H9 (cell line): ENCODE data around the gene GPR35. TPM values are rescaled to one million over a fixed set of nuclear protein-coding genes. Genes with fewer than 3 reads are reported as not detected.

Experiments used
- DNase-seq: peaks from one replicate; pipeline ENCODE4 v3.0.0-alpha.2; 2017
- H2AFZ ChIP-seq: one replicate; pipeline ENCODE4 v1.6.1; 2013; ENCODE audit warnings: mild to moderate bottlenecking, low read length, control low read depth, moderate library complexity
- H2AK5ac ChIP-seq: 2 replicates; pipeline ENCODE4 v1.6.1; 2013; ENCODE audit warnings: low read length, control low read depth, mixed read lengths; ENCODE audit not compliant: insufficient read length
- H2BK120ac ChIP-seq: one replicate; pipeline ENCODE4 v1.6.1; 2013; ENCODE audit warnings: low read depth, mild to moderate bottlenecking, low read length, control low read depth, inconsistent platforms; ENCODE audit not compliant: poor library complexity, severe bottlenecking
- H2BK12ac ChIP-seq: 2 replicates; pipeline ENCODE4 v1.6.1; 2013; ENCODE audit warnings: low read length, control low read depth, mixed read lengths, low read depth; ENCODE audit not compliant: insufficient read length
- H2BK15ac ChIP-seq: 2 replicates; pipeline ENCODE4 v1.6.1; 2013; ENCODE audit warnings: low read depth, low read length, control low read depth
- H2BK20ac ChIP-seq: one replicate; pipeline ENCODE4 v1.6.1; 2013; ENCODE audit warnings: low read depth, mild to moderate bottlenecking, low read length, control low read depth, inconsistent platforms; ENCODE audit not compliant: poor library complexity, severe bottlenecking
- H2BK5ac ChIP-seq: 2 replicates; pipeline ENCODE4 v1.6.1; 2013; ENCODE audit warnings: low read length, control low read depth, mixed read lengths; ENCODE audit not compliant: insufficient read length
- H3K14ac ChIP-seq: 2 replicates; pipeline ENCODE4 v1.6.1; 2013; ENCODE audit warnings: low read length, control low read depth; ENCODE audit not compliant: insufficient read depth
- H3K18ac ChIP-seq: 2 replicates; pipeline ENCODE4 v1.6.1; 2013; ENCODE audit warnings: low read depth, mild to moderate bottlenecking, mixed read lengths, low read length, control low read depth; ENCODE audit not compliant: insufficient read length
- H3K23ac ChIP-seq: 2 replicates; pipeline ENCODE4 v1.6.1; 2013; ENCODE audit warnings: low read length, control low read depth, mixed read lengths, low read depth; ENCODE audit not compliant: insufficient read length
- H3K23me2 ChIP-seq: 2 replicates; pipeline ENCODE4 v1.6.1; 2013; ENCODE audit warnings: low read depth, mild to moderate bottlenecking, mixed read lengths, low read length, control low read depth; ENCODE audit not compliant: insufficient read length, poor library complexity, severe bottlenecking
- H3K27ac ChIP-seq: 2 replicates; pipeline ENCODE4 v1.5.1; 2013; ENCODE audit warnings: low read length, control low read depth, mixed read lengths, low read depth; ENCODE audit not compliant: insufficient read length
- H3K27me3 ChIP-seq: 2 replicates; pipeline ENCODE4 v1.6.1; 2013; ENCODE audit warnings: low read length, control low read depth, inconsistent platforms; ENCODE audit not compliant: insufficient read depth
- H3K4ac ChIP-seq: 2 replicates; pipeline ENCODE4 v1.6.1; 2013; ENCODE audit warnings: low read depth, mild to moderate bottlenecking, control low read depth, inconsistent platforms, low read length, moderate library complexity
- H3K4me1 ChIP-seq: 2 replicates; pipeline ENCODE4 v1.6.1; 2013; ENCODE audit warnings: low read length, control low read depth, inconsistent platforms; ENCODE audit not compliant: insufficient read depth
- H3K4me2 ChIP-seq: 2 replicates; pipeline ENCODE4 v1.6.1; 2013; ENCODE audit warnings: low read length, control low read depth, mixed read lengths; ENCODE audit not compliant: insufficient read length, insufficient read depth
- H3K56ac ChIP-seq: 2 replicates; pipeline ENCODE4 v1.6.1; 2013; ENCODE audit warnings: low read depth, mild to moderate bottlenecking, mixed read lengths, low read length, control low read depth; ENCODE audit not compliant: insufficient read length
- H3K79me1 ChIP-seq: 2 replicates; pipeline ENCODE4 v1.6.1; 2013; ENCODE audit warnings: low read depth, mild to moderate bottlenecking, moderate library complexity, low read length, control low read depth, inconsistent platforms; ENCODE audit not compliant: insufficient read depth, poor library complexity, severe bottlenecking
- H3K79me2 ChIP-seq: 2 replicates; pipeline ENCODE4 v1.6.1; 2013; ENCODE audit warnings: low read length, control low read depth, inconsistent platforms; ENCODE audit not compliant: insufficient read depth
- H3K9ac ChIP-seq: 2 replicates; pipeline ENCODE4 v1.6.1; 2013; ENCODE audit warnings: low read length, control low read depth, mixed read lengths; ENCODE audit not compliant: insufficient read length; ENCODE audit errors: extremely low read depth
- H3K9me3 ChIP-seq: one replicate; pipeline ENCODE4 v1.6.1; 2013; ENCODE audit warnings: low read depth, low read length, inconsistent platforms; ENCODE audit not compliant: control insufficient read depth
- H3T11ph ChIP-seq: one replicate; pipeline ENCODE4 v1.6.1; 2013; ENCODE audit warnings: mild to moderate bottlenecking, low read length, control low read depth, inconsistent platforms
- H4K20me1 ChIP-seq: one replicate; pipeline ENCODE4 v1.6.1; 2013; ENCODE audit not compliant: control insufficient read depth, insufficient read length, insufficient read depth
- H4K5ac ChIP-seq: 2 replicates; pipeline ENCODE4 v1.6.1; 2013; ENCODE audit warnings: low read depth, mild to moderate bottlenecking, mixed read lengths, low read length, control low read depth; ENCODE audit not compliant: insufficient read length
- H4K8ac ChIP-seq: replicated peaks from 2 replicates; pipeline ENCODE4 v1.6.1; 2013; ENCODE audit warnings: low read length, control low read depth, mixed read lengths, low read depth; ENCODE audit not compliant: insufficient read length
- H4K91ac ChIP-seq: 2 replicates; pipeline ENCODE4 v1.6.1; 2013; ENCODE audit warnings: low read depth, mild to moderate bottlenecking, moderate library complexity, mixed read lengths, low read length, control low read depth; ENCODE audit not compliant: insufficient read length
- H3K27ac Mint-ChIP-seq, 3 experiments: 2 replicates in 2 of 3; 3 replicates in 1 of 3; pipeline ENCODE4 v1.8.0; 2020 to 2021; ENCODE audit warnings: mixed read lengths in 3 of 3, mild to moderate bottlenecking in 1 of 3, moderate library complexity in 1 of 3
- H3K27me3 Mint-ChIP-seq: 2 replicates; pipeline ENCODE4 v1.8.0; 2021; ENCODE audit warnings: low read depth, mild to moderate bottlenecking, moderate library complexity, mixed read lengths
- H3K36me3 Mint-ChIP-seq, 3 experiments: 2 replicates in 2 of 3; 3 replicates in 1 of 3; pipeline ENCODE4 v1.8.0; 2020 to 2021; ENCODE audit warnings: low read depth in 3 of 3, mixed read lengths in 3 of 3; ENCODE audit not compliant: insufficient read depth in 1 of 3
- H3K4me1 Mint-ChIP-seq, 2 experiments: 2 replicates each; pipeline ENCODE4 v1.8.0; 2020; ENCODE audit warnings: mixed read lengths in 2 of 2
- H3K4me3 Mint-ChIP-seq, 2 experiments: 2 replicates in 1 of 2; 3 replicates in 1 of 2; pipeline ENCODE4 v1.8.0; 2020 to 2021; ENCODE audit warnings: mild to moderate bottlenecking in 2 of 2, mixed read lengths in 2 of 2, moderate library complexity in 1 of 2
- H3K9me3 Mint-ChIP-seq, 2 experiments: 2 replicates in 1 of 2; 3 replicates in 1 of 2; pipeline ENCODE4 v1.8.0; 2020; ENCODE audit warnings: mild to moderate bottlenecking in 2 of 2, mixed read lengths in 2 of 2, moderate library complexity in 1 of 2
- WGBS: extraction: QIAGEN DNeasy Blood & Tissue Kit; methylation state at CpG from one replicate; pipeline ENCODE4 v1.1.7; 2013; ENCODE audit warnings: missing lambda C conversion rate, low lambda C conversion rate, mixed read lengths; ENCODE audit not compliant: insufficient read length; ENCODE audit errors: extremely low coverage; 5-methylcytosine and 5-hydroxymethylcytosine counted together
- total RNA-seq: library from RNA; stranded (reverse); gene quantifications from 2 replicates; pipeline ENCODE4 v1.2.1, GENCODE V29; 2021
- TF ChIP-seq, protein P1 (sequence below): fragments of 200-600 bp; sonication (generic); conservative IDR thresholded peaks from 3 replicates; pipeline ENCODE4 v1.8.0; 2021; ENCODE audit warnings: antibody characterized with exemption, mild to moderate bottlenecking

GPR35 gene
- total RNA-seq, 1 experiment from 2014 or later = 1.4 TPM

DNA sequence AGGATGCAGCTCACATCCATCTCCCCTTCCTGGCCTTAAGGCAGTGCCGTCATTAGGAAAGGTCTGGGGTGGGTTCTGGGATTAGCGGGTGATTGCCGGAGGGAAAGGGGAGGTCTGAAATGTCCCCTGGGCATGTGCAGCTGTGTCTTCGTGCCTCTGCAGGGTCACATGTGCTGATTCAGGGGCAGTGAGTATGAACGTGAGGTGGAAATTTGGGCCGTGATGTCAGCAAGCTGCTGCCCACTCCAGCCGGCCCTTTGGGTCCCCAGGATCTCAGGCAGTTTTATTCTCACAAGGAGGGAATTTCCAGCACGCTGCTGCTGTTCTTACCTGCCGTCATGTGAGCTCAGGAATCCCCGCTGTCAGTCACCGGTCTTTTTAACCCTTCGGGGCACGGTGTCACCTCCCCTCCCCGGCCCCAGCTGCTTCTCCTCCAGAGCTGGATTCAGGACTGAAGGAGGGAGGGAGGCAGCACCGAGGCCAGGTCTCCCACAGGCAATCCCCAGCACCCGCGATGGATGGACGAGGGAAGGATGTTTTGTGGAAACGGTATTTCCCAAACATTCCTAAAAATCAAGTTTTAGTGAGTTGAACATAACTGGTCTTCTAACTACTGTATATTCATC lies 23.5 kb downstream of the GPR35 start:
- Histone ChIP-seq H2BK5ac (no peak overlapping the region), H3K79me2 (no peaks in the 10 kb centered on the region), H3K23ac (no peak overlapping the region), H2AK5ac (no peak overlapping the region), H3K4me1 (no peaks in the 10 kb centered on the region), H2BK15ac (no peak overlapping the region), H2BK120ac (no peak overlapping the region), H3K9me3 (no peaks in the 10 kb centered on the region), H4K91ac (no peak overlapping the region), H3K14ac (no peak overlapping the region), H3K9ac (no peak overlapping the region), H3K4ac (no peak overlapping the region), H4K5ac (no peak overlapping the region), H2BK20ac (no peak overlapping the region), H3K27ac (no peak overlapping the region), H3K23me2 (no peaks in the 10 kb centered on the region), H4K8ac (no peak overlapping the region), H3K79me1 (no peaks in the 10 kb centered on the region), H3K56ac (no peak overlapping the region), H3K18ac (no peak overlapping the region), H4K20me1 (no peaks in the 10 kb centered on the region), H3T11ph (no peak overlapping the region), H2AFZ (no peak overlapping the region), H2BK12ac (no peak overlapping the region), H3K27me3 (no peaks in the 10 kb centered on the region), H3K4me2 (no peak overlapping the region)
- Mint-ChIP-seq H3K4me3 (no peak overlapping the region), H3K27ac (peak overlapping the region in 2 of 3 experiments; percentile 18 to 44; a peak in 2 of 7 replicates), H3K9me3 (peaks cover 4% of the 10 kb centered on the region in 2 experiments; a peak in 2 of 5 replicates), H3K4me1 (peaks cover 9 to 17% of the 10 kb centered on the region in 2 experiments), H3K36me3 (no peaks in the 10 kb centered on the region; a peak in 2 of 7 replicates), H3K27me3 (peaks cover 60% of the 10 kb centered on the region)
- WGBS = no CpG with 5 or more reads among the region's 19 CpGs
- no peak for DNase-seq
- TF ChIP-seq, protein P1, sequence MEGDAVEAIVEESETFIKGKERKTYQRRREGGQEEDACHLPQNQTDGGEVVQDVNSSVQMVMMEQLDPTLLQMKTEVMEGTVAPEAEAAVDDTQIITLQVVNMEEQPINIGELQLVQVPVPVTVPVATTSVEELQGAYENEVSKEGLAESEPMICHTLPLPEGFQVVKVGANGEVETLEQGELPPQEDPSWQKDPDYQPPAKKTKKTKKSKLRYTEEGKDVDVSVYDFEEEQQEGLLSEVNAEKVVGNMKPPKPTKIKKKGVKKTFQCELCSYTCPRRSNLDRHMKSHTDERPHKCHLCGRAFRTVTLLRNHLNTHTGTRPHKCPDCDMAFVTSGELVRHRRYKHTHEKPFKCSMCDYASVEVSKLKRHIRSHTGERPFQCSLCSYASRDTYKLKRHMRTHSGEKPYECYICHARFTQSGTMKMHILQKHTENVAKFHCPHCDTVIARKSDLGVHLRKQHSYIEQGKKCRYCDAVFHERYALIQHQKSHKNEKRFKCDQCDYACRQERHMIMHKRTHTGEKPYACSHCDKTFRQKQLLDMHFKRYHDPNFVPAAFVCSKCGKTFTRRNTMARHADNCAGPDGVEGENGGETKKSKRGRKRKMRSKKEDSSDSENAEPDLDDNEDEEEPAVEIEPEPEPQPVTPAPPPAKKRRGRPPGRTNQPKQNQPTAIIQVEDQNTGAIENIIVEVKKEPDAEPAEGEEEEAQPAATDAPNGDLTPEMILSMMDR = no peak
